Thoracic aorta (tissue), 2 donors: Measurements from ENCODE around the gene CCDC8. TPM values are rescaled to one million over a fixed set of nuclear protein-coding genes. Genes with fewer than 3 reads are reported as not detected.

ENCODE experiments used
- ATAC-seq: fragments of 150-250 bp; one replicate; pipeline ENCODE4 v1.8.0; 2017; ENCODE audit warnings: low read depth; ENCODE audit not compliant: insufficient number of reproducible peaks, low FRiP score
- DNase-seq: peaks from one replicate; pipeline ENCODE4 v3.0.0-alpha.2; 2020; ENCODE audit warnings: low spot score
- H3K27ac ChIP-seq, 2 donors: fragments of 200-600 bp; sonication (generic); 1 replicate in 1 of 2; 2 replicates in 1 of 2; pipeline ENCODE4 v1.5.1; 2016; ENCODE audit warnings: mild to moderate bottlenecking in 2 of 2, moderate library complexity in 2 of 2
- H3K27me3 ChIP-seq: fragments of 200-600 bp; sonication (generic); replicated peaks from 2 replicates; pipeline ENCODE4 v1.6.0; 2016; ENCODE audit warnings: mild to moderate bottlenecking; ENCODE audit not compliant: insufficient read depth
- H3K36me3 ChIP-seq: fragments of 200-600 bp; sonication (generic); one replicate; pipeline ENCODE4 v1.5.1; 2016
- H3K4me1 ChIP-seq, 2 donors: fragments of 200-600 bp; sonication (generic); 1 replicate in 1 of 2; 2 replicates in 1 of 2; pipeline versions ENCODE4 v1.5.1 to v1.6.0; 2016; ENCODE audit warnings: low read depth in 2 of 2, mild to moderate bottlenecking in 1 of 2; ENCODE audit not compliant: control insufficient read depth in 1 of 2
- H3K4me3 ChIP-seq: fragments of 200-600 bp; sonication (generic); 2 replicates; pipeline ENCODE4 v1.5.1; 2016; ENCODE audit warnings: mild to moderate bottlenecking
- H3K9me3 ChIP-seq: fragments of 200-600 bp; sonication (generic); 2 replicates; pipeline ENCODE4 v1.5.1; 2016
- total RNA-seq, 2 donors: library from RNA; depleted of rRNA; stranded (reverse); fragments of >200 nt; gene quantifications; one replicate each; pipeline versions ENCODE4 v1.1.0 to v1.2.3, GENCODE V29; 2016
- TF ChIP-seq, protein P1 (sequence below): fragments of 200-600 bp; sonication (generic); IDR thresholded peaks from one replicate; pipeline ENCODE4 v1.5.1; 2019; ENCODE audit warnings: antibody characterized with exemption

Gene CCDC8
- total RNA-seq, 2 donors from 2014 or later: 22.6 to 23.0 TPM

DNA sequence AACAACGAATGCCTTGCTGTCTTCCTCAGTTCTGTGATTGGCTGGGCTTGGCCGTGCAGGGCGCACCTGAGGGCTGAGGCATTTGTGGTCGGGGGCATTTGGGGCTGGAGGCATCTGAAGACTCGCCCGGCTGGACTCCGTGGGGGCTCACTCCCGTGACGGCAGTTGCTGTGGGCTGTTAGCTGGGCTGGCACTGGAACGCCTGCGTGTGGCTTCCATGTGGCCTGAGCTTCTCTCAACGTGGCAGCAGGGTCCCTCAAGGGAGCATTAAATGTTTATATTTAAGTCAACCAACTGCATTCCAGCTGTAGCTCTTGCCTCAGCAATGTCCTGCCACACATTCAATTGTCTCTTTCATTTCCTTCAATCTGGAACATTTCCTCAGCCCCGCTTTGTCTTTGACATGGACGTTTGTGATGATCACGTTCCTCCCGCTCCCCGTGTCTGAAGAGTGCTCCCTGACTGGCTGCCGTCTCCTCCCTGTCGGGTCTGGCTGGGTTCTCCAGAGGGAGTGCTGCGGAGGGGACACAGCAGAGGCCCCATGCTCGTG lies 21.0 kb downstream of the CCDC8 start:
- no peak for DNase-seq
- Histone ChIP-seq H3K4me3 (peak overlapping the region; percentile 1), H3K27me3 (no peaks in the 10 kb centered on the region), H3K27ac (peak overlapping the region; percentile 52 to 69), H3K36me3 (peaks cover 24% of the 10 kb centered on the region), H3K4me1 (peaks cover 5 to 46% of the 10 kb centered on the region in 2 donors), H3K9me3 (no peaks in the 10 kb centered on the region)
- ATAC-seq: no peak
- TF ChIP-seq, protein P1, sequence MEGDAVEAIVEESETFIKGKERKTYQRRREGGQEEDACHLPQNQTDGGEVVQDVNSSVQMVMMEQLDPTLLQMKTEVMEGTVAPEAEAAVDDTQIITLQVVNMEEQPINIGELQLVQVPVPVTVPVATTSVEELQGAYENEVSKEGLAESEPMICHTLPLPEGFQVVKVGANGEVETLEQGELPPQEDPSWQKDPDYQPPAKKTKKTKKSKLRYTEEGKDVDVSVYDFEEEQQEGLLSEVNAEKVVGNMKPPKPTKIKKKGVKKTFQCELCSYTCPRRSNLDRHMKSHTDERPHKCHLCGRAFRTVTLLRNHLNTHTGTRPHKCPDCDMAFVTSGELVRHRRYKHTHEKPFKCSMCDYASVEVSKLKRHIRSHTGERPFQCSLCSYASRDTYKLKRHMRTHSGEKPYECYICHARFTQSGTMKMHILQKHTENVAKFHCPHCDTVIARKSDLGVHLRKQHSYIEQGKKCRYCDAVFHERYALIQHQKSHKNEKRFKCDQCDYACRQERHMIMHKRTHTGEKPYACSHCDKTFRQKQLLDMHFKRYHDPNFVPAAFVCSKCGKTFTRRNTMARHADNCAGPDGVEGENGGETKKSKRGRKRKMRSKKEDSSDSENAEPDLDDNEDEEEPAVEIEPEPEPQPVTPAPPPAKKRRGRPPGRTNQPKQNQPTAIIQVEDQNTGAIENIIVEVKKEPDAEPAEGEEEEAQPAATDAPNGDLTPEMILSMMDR: no peak

DNA sequence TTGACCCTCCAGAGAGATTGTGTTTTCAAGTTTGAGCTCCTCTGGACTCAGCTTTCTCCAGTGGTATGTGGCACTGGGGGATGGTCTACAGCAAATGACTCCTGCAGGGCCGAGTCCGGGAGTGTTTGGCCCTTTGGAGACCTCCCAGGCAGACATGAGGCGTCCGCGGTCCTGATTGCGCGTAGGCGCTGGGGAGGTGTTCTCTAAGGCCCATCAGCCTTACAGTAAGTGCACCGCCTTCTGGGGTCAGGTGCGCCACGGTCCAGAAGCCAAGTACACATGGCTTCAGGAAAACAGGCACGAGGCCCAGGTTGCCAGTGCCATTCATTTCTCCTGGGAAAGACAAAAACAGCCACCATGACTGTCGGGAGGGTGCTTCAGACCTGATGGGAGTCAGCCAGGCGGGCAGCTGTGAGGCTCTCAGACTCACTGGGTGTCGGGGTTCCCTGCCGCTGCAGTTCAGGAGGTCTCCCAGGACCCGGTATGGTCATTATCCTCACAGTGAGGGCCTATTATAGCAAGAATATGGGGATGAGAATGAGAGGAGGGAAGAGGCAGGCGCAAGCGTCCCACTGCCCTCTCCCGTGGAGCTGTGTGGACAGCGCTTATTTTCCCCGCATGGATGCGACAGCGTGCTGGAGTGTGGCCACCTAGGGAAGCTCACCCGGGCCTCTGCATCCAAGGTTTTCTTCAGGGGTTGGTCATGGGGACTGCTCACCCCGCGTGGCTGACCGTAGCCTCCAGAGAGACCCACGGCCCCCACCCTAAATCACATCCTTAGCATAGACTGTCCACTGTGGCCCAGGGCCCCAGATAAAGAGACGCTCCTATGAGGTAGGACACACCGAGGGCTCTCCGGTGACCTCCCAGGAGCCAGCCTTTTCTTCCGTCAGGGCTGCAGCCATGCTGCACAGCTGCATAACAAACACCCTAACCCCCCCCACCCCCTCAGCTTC lies 21.8 kb downstream of the CCDC8 start:
- H3K4me3 ChIP-seq: no peak overlapping the region
- peak overlapping the region; percentile 52 to 69 for H3K27ac ChIP-seq
- H3K27me3 ChIP-seq: no peaks in the 10 kb centered on the region
- H3K36me3 ChIP-seq: peaks cover 28% of the 10 kb centered on the region
- ATAC-seq: no peak
- TF ChIP-seq, protein P1: no peak
- H3K9me3 ChIP-seq: no peaks in the 10 kb centered on the region
- H3K4me1 ChIP-seq: peaks cover 5 to 46% of the 10 kb centered on the region in 2 donors
- no peak for DNase-seq

- Histone ChIP-seq H3K4me3 (no peak overlapping the region), H3K27me3 (no peaks in the 10 kb centered on the region), H3K36me3 (peaks cover 28% of the 10 kb centered on the region), H3K27ac (peak overlapping the region in 1 of 2 donors; percentile 59), H3K9me3 (no peaks in the 10 kb centered on the region), H3K4me1 (peaks cover 5 to 46% of the 10 kb centered on the region in 2 donors)
- no peak for DNase-seq
- TF ChIP-seq, protein P1: no peak
- no peak for ATAC-seq
These were observed 22.5 kb downstream of the CCDC8 start for GRCh38 chr19:46390866-46391265.

DNA sequence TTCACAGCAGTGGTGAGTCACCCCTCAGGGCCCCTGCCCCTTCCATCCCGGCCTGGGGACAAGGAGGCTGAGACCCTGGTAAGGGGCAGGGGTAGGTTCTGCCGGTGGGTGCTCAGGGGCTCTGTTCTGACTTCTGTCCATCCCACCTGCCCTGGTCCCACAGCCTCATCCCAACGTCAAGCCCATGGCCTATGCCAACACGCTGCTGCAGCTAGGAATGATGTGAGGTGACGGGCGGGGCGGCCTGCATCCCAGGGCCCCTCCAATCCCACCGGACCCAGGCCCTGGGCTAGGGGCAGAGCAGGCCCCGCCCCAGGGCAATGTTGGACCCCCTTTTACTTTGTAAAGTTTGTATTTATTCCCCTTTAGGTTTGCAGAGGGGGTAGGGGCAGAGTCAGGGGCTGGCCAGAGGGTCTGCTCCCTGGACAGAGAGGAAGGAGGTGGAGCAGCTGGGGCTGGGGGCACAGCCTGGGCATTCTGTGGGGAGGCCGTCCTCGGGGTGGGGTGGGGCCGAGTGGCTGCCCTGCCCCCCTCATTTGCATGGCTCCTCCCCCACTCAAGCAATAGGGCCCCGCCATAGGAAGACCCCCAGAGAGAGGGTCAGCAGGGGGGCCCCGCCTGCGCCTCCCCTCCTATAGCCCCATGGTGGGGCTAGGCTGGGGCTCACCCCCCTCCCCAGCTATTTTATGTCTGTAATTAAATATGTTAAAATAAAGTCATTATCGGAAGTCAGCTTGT lies 23.1 kb downstream of the CCDC8 start:
- TF ChIP-seq, protein P1: no peak
- Histone ChIP-seq H3K27me3 (no peaks in the 10 kb centered on the region), H3K36me3 (peaks cover 29% of the 10 kb centered on the region), H3K27ac (peak overlapping the region in 1 of 2 donors; percentile 59), H3K4me1 (peaks cover 5 to 45% of the 10 kb centered on the region in 2 donors), H3K9me3 (no peaks in the 10 kb centered on the region), H3K4me3 (no peak overlapping the region)
- ATAC-seq (no peak), DNase-seq (no peak)
